HG02571 (cell line): ENCODE data around the gene MEFV.
"Not testable (repeated sequence)": the region's sequence is repeated elsewhere in the genome, so short reads cannot be mapped to it uniquely, and the experiment has no call there.

ENCODE experiments used
- ATAC-seq: cut with Tn5 transposase; IDR thresholded peaks from one replicate; pipeline ENCODE4 v1.9.1; 2021; ENCODE audit warnings: mild to moderate bottlenecking, moderate library complexity; ENCODE audit not compliant: unreplicated experiment

MEFV gene

DNA sequence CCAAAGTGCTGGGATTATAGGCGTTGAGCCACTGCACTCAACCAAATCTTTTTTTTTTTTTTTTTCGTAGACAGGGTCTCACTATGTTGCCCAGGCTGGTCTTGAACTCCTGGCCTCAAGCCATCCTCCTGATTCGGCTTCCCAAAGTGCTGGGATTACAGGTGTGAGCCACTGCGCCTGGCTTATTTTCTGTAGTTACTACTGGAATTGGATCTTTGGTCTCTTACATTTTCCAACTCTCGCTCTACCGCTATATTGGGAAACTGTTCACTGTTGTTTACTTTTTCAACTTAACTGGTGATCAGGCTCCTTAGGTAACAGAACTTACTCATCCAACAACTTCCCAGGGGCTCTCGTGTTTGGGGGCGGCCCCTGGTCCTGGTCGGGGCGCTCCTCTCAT is 35.6 kb downstream of the MEFV start:
- no peak for ATAC-seq

DNA sequence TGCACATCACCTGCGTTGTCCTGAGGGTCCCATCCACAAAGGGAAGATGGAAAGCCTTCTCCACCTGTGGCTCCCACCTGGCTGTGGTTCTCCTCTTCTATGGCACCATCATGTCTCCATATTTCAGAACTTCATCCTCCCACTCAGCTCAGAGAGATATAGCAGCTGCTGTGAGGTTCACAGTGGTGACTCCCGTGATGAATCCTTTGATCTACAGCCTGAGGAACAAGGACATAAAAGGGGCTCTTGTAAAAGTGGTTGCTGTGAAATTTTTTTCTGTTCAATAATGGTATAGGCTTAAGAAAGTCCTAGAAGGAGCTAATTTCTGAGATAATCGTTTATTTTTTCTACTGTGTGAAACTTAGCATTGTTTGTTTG is 40.2 kb downstream of the MEFV start:
- no peak for ATAC-seq

- no peak for ATAC-seq
Measured at GRCh38 chr16:3215601-3216262, 40.7 kb downstream of the MEFV start.

DNA sequence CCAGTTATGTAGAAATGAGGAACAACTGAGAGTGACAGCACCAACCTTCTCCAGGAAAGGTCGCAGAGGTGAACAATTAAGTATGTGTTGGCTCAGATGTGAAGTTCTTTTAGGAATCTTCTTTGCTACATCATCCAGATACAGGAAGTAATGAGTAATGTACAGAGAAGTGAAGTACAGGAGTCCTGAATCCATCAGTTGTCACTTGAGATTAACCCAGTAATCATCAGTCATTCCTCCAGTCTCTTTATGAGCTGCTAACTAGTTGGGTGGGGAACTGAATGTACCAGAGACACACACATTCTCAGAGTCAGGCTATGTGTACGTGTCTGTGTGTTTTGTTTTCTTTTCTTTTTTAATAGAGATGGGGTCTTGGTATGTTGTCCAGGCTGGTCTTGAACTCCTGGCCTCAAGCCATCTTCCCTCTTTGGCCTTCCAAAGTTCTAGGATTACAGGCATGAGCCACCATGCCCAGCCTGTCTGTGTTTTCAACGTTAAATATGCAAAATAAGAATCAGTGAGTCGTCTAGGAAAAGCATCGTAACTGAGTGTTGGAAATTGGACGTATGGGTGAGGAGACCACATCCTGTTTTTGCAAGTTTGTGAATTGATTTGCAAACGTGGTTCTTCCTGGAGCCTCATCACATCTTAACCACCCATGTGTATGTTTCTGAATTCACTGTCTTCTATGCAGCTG is 41.4 kb downstream of the MEFV start:
- no peak for ATAC-seq

DNA sequence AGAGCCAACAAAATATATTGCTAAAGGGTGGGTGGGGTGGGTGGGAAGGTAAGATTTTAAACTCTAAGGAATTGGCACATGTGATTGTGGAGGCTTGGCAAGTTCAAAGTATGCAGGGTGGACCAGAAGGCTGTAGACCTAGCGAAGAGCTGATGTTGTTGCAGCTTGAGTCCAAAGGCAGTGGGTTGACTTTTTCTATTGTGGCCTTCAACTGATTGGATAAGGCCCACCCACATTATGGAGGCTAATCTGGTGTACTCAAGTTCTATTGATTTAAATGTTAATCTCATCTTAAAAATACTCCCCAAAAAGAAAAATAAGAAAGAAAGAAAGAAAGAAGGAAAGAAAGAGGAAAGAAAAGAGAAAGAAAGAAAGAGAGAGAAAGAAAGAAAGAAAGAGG is 43.9 kb downstream of the MEFV start:
- ATAC-seq, result no peak

- no peak for ATAC-seq
Measured at GRCh38 chr16:3212006-3212405, 44.4 kb downstream of the MEFV start.

GRCh38 chr16:3207086-3207953 is 49.1 kb downstream of the MEFV start:
- ATAC-seq, result no peak

- ATAC-seq, result not testable (repeated sequence)
Measured at GRCh38 chr16:3205939-3206338, 50.5 kb downstream of the MEFV start.

GRCh38 chr16:3202903-3203539 is 53.4 kb downstream of the MEFV start:
- ATAC-seq, result no peak

GRCh38 chr16:3198334-3199072 is 57.9 kb downstream of the MEFV start:
- ATAC-seq, result no peak

GRCh38 chr16:3197694-3198333 is 58.6 kb downstream of the MEFV start:
- ATAC-seq, result not testable (repeated sequence)

DNA sequence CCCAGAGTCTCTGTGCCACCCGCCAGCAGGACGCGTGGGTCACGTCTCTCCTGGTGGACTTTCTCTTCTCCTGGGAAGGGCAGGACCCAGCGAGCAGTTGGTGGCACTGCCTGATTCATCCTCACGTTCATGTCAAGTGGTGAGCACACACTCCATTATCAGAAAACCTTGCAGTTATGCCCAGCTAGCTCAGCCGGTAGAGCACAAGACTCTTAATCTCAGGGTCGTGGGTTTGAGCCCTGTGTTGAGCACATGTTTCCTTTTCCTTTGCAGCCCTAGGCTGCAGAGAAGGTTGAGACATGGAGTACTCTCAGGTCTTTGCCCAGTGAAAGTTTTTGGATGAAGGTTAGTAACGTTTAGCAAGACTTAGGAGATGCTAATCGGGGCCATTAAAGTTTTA is 60.5 kb downstream of the MEFV start:
- ATAC-seq, result no peak

- no peak for ATAC-seq
Measured at GRCh38 chr16:3194792-3195191, 61.6 kb downstream of the MEFV start.

DNA sequence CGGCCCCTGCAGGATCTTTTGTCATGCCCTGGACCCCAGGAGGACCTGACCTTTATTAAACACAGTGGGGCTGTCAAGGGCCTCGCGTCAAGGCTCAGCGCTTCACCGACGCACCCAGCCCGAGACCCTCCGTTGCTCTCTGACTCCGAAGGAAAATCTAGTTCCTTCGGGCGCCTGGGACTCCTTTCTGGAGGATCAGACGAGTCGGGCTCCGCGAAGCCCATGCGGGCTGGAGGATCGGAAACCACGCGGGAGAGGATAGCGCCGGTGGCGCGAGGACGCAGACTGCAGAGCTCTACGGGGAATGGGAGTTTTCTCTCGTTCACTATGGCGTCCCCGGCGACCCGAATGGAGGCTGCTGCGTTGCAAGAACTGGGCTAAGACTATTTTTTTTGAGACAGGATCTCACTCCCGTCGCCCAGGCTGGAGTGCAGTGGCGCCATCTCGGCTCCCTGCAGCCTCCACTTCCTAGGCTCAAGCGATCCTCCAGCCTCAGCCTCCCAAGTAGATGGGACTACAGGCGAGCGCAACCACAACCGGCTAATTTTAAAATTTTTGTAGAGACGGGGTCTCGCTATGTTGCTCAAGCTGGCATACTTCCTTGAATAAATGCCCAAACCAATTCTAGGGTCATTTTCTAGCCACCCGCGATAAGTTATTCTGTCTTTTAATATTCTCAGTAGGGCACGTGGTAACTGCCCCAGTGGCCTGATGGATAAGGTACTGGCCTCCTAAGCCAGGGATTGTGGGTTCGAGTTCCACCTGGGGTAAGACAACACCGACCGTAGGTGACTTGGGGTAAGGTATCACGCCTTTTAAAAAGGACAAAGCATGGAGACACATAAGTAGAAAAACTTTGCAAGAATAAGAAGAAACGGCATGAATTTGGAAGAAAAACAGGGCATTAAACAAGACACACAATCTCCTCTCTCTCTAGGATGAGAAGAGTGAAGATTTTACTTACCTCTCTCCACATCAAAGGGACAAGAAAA is 62.9 kb downstream of the MEFV start:
- ATAC-seq, result no peak

GRCh38 chr16:3192476-3193019 is 63.9 kb downstream of the MEFV start:
- ATAC-seq, result no peak
